Measurements from ENCODE around the gene PHACTR1.

- no peak for TF ChIP-seq CTCF (IDR thresholded peaks at IDR 0.05)
- no peak for TF ChIP-seq JUN (CRISPR knock-in tag; IDR thresholded peaks at IDR 0.05)
- no peak for TF ChIP-seq IRF2 (CRISPR knock-in tag; IDR thresholded peaks at IDR 0.05; ENCODE audit: borderline replicate concordance, low read depth)
- TF ChIP-seq, protein P1, sequence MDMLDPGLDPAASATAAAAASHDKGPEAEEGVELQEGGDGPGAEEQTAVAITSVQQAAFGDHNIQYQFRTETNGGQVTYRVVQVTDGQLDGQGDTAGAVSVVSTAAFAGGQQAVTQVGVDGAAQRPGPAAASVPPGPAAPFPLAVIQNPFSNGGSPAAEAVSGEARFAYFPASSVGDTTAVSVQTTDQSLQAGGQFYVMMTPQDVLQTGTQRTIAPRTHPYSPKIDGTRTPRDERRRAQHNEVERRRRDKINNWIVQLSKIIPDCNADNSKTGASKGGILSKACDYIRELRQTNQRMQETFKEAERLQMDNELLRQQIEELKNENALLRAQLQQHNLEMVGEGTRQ (CRISPR knock-in tag; IDR thresholded peaks at IDR 0.05) = no peak
Measured at GRCh38 chr6:13332349-13332706, 615.8 kb downstream of the PHACTR1 start.

Measured in WTC11 (cell line).